RKO (cell line): ENCODE data around the gene AADACL2.

Experiments
- DNase-seq: peaks from one replicate; pipeline ENCODE4 v3.0.0-alpha.2; 2016; ENCODE audit warnings: low spot score

The AADACL2 gene

DNA sequence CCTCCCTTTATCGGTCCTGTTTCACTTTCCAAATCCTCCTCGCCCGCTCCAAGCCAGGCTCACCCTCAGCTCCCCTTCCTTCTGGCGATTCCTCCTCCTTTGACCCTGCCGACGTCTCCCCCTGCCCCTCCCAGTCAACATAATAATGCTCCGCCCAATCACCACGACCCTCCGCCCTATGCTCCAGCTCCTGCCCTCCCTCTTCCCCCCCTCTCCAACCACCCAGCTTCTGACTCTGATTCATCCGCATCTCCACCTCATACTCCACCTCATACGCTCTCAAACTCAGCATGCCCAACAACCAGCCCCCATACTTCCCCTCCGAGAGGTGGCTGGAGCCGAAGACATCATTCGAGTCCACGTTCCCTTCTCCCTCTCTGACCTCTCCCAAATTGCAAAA lies 73.1 kb downstream of the AADACL2 start:
- DNase-seq: no peak
